Right renal cortex interstitium (tissue), 3 donors: Measurements from ENCODE around the gene KSR2. TPM values are rescaled to one million over a fixed set of nuclear protein-coding genes. Genes with fewer than 3 reads are reported as not detected.

Source experiments
- DNase-seq, 3 donors: peaks; one replicate each; pipeline ENCODE4 v3.0.0-alpha.2; 2013; ENCODE audit warnings: low read depth in 3 of 3, low spot score in 2 of 3
- polyA plus RNA-seq, 3 donors: library from polyadenylated mRNA; unstranded; fragments of 120-200 nt; gene quantifications; one replicate each; pipeline ENCODE4 v1.2.1, GENCODE V29; 2013; ENCODE audit not compliant: insufficient read length in 3 of 3

The KSR2 gene
- polyA plus RNA-seq, 3 donors, result 0.75 to 0.89 (median 0.89) TPM

DNA sequence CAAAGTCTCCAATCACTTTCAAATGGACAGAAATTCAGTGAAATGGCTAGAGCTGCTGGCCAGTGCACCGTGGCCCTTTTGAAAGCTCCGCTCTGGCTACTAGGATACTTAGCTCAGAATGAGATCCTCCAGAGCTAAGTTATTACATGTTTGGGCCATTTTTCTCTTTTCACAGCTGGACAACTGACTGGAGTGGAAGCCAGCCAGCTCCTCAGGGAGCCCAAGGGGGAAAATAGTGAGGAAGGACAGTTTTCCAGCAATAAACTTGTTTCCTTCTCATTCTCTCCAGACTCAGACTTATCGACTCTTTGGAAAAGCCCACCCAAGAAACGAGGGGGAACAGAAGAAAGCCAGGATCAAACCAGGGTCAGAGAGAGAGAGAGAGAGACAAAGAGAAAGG lies 266.0 kb downstream of the KSR2 start:
- DNase-seq, result no peak

DNA sequence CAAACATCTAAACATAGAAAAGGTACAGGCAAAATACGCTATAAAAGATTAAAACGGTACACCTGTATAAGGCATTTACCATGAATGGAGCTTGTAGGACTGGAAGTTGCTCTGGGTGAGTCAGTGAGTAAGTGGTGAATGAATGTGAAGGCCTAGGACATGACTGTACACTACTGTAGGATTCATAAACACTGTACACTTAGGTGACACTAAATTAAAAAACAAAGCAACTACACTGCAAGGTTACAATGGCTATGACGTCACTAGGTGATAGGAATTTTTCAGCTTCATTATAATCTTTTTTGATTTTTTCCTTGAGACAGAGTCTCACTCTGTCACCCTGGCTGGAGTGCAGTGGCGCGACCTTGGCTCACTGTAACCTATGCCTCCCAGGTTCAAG lies 269.2 kb downstream of the KSR2 start:
- no peak for DNase-seq

DNA sequence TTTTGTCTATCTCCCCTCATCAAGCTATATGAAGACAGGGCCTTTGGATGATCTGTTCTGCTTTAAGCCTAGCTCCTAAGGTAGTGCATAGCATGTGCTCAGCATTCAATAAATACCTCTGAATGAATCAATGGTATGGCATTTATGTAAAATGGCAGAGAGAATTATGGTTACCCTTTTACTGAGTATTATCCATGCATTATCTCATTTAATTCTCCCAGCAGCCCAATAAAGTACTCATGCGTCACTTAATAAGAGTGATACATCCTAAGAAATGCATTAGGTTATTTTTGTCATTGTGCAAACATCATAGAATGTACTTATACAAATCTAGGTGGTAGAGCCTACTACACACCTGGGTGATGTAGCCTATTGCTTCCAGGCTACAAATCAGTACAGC lies 269.7 kb downstream of the KSR2 start:
- DNase-seq, result no peak

DNA sequence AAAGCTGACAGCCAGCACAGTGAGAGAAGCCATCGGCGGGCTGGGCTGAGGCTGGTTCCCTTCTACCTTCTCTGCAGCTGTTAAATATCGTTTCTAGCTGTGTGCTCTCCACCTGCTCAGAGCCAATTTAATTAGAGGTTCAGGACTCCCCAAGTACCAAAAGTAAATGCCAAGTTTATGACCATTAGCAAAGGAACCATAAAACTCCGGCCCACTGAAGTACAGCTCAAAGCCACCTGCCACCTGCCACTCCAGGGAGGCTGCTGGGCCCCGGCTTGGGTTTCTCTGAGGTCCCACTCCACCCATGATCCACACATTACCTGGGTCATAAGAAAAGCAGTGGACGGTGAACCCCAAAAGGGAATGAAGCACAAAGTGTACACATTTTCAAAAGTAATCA lies 272.8 kb downstream of the KSR2 start:
- no peak for DNase-seq

DNA sequence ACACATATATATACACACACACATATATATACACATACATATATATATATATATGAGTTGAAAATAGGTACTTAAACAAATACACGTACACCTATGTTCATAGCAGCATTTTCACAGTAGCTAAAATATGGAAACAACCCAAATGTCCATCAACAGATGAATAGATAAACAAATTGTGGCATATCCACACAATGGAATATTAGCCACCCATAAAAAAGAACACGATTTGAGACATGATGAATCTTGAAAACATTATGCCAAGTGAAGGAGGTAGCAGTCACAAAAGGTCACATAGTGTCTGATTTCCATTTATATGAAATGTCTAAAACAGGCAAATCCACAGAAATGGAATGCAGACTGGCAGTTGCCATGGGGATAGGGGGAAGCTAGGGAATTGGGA lies 276.3 kb downstream of the KSR2 start:
- no peak for DNase-seq

DNA sequence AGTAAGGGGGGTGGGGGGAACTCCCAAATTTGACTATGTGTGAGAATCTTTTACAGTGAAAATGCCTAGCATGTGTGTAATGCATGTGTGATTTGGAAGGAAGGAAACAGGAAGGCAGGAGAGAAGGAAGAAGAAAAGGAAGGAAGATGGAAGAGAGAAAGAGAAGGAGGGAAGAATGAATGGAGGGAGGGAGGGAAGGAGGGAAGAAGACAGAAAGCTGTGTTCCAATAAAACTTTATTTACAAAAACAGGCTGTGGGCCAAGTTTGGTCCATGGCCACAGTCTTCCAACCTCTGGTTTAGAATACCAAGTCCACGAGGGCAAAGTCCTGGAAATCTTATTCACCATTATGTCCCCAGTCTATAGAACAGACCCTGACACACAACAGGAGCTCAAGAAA lies 278.9 kb downstream of the KSR2 start:
- DNase-seq, result no peak

DNA sequence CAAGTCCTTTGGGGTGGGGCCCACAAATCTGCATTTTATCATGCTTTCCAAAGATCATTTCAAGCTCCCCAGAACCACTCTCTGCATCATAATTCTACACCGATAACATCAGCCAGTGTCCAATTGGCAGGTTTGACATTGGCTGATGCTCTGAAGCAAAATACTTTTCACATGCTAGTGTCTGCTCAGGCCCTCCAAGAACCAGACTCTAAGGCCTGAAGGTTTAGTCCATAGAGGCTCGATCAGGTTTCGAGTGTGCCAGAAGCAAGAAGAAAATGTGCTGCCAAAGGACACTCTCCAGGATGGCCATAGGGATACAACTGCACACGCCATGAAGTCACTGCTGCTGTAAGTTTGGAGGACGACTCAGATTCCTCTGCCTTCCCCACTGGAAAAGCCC lies 280.3 kb downstream of the KSR2 start:
- DNase-seq, result no peak

DNA sequence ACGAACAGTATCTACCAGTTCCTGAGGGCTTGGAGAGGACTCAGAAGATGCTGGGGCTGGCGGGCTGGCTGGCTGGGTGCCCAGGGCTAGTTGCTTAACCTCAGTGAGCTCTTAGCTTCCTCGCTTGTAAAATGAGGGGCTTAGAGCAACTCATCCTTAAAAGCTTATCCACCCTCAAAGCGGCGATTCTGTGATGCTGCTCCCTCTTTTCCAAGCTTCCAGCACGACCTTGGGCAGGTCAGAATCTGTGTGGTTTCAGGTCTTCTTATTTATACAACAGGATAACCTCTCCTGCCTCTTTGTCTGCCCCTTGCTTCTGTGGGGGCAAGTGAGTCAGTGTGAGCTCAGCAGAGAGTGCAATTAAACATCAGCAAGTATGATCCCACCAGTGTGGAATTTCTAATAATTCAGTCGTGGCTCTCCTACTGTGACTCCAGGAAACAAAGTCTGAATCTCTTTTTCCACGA lies 281.8 kb downstream of the KSR2 start:
- DNase-seq, result no peak

DNA sequence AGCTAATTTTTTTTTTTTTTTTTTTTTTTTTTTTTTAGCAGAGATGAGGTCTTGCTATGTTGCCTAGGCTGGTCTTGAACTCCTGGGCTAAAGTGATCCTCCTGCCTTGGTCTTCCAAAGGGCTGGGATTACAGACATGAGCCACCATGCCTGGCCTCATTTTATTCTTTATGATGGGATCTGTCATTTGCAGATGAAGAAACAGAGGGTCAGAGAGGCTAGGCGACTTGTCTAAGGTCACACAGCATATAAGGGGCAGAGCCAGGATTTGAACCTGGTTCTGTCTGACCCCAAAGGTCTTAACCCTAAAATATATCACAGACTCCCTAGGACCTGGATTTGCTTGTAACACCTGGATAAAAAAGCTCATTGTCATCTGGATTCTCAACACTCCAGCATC lies 282.6 kb downstream of the KSR2 start:
- no peak for DNase-seq

DNA sequence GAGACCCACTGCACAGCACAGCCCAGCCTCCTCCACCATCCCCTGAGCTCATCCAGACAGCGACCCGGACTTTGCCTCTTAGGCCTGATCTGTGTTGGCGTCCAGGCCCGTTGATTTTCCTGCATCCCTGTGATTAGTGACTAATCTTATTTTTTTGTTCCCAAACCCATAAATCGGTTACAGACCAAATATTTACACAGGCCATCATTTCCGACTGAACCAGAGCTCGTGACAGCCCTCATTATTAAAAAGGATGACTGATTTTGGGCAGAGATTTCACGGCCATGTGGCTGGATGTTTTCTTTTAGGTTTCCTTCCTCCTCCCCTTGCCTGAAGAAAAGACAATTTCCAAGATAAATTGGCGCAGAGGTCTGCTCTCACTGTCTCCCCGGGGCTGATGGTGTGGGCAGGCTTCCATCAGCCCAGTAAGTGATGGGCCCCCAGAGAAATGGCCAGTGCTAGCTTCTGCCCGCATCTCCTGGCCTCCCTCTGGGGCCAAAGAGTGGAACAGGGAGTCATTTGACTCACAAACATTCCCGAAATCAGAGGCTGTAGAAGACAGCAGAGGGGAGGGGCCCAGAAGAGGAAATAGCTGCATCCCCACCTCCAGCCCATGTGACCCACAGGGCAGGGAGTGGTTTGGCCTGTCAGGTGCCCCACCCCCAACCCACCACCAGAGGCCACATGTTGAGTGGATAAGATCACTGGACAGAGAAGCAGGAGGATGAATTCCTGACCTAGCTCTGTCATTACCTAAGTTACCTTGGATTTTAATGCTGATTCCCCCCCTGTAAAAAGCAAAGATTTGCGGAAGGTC lies 283.5 kb downstream of the KSR2 start:
- DNase-seq, result no peak

DNA sequence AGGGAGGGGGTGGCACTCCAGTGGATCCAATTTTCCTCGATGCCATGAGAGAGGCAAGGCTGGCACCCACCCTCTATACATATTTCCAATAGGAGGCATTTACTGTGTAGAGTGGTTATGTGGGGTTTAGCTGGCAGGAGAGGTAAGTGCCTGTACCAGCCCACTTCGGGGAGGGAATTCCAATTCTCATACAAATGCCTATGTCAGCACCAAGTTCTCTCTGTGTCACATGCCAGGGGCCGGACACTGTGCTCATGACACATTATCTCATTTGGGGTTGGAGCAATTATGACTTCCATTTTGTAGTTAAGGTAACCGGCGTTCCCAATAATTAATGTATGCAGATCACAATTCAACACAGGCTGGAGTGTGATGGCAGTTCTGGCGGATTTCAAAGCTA lies 284.3 kb downstream of the KSR2 start:
- no peak for DNase-seq

DNA sequence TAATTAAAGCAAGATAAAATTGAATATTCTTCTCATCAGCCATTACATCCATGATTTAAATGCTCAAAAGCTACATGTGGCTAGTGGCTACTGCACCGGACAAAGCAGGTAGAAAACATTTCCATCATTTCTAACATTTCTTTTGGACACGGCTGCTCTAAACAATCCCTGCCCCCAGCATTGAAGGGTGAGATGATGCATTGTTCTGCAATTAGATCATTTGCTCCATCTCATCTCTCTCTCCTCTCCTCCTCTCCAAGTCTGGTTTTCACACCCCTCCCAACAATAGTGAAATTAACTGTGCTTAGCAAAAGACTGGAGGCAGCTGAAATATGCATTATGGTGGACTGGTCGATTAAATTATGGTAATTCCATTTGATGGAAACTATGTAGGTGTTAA lies 288.5 kb downstream of the KSR2 start:
- DNase-seq, result no peak

DNA sequence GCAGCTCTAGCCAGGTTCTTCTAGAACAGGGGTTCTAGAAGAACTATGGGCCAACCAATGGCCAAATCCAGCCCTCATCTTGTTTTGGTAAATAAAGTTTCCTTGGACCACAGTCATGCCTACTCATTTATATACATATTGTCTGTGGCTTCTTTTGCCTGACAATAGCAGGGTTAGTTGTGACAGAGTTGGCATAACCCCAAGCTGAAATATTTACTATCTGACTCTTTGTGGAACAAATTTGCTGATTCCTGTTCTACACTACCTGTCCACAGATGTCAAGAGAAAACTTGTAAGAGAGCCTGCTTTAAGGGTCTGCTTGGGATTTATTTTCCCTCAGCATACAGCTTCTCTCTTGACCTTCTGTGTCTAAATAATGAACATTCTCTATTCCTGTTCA lies 289.0 kb downstream of the KSR2 start:
- no peak for DNase-seq

DNA sequence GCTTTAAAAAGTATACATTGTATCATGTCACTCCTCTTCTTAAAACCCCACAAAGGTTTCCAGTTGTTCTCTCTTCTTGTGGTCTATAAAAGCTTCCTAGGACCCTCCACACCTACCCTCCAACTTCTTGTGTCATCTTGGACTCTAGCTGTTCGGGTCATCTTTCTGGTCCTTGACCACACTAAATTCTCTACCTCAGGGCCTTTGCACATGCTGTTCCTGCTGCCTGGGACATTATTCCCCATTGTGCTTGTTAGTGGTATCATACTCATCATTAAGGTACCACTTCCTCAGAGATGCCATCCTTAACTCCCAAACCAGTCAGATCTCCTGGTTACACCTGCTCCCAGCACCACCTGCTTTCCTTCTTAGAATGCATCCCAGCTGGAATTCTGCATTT lies 294.0 kb downstream of the KSR2 start:
- DNase-seq, result no peak

DNA sequence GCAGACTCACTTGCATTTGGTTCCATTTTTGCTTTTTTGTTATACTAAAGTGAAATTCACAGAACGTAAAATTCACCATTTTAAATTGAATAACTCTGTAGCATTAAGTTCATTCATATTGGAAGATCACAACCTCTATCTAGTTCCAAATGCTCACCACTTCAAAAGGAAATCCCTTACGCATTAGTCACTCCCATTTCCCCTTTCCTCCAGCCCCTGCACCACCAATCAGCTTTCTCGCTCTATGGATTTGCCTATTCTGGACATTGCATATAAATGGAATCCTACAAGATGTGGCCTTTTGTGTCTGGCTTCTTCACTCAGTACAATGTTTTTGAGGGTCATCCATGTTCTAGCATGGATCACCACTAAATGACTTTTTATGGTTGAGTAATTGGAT lies 294.5 kb downstream of the KSR2 start:
- DNase-seq, result no peak

DNA sequence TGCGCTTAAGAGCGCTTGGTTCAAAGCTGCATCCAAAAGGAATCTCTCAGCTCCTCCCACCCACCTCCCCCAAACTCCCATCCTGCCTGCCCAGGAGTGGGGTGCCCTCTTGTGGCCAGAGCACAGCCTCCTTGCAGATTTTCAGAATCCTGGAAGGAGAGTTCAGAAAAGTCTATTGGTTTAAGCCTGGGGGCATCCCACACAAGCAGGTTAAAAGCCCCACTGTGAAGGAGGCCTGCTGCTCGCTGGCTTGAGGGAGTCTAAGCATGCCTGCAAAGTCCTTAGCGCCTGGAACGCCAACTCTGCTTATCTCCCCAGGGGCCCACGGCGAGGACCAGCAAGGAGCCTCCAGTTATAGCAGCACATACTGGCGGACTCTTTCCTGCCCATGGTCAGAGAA lies 297.1 kb downstream of the KSR2 start:
- no peak for DNase-seq

DNA sequence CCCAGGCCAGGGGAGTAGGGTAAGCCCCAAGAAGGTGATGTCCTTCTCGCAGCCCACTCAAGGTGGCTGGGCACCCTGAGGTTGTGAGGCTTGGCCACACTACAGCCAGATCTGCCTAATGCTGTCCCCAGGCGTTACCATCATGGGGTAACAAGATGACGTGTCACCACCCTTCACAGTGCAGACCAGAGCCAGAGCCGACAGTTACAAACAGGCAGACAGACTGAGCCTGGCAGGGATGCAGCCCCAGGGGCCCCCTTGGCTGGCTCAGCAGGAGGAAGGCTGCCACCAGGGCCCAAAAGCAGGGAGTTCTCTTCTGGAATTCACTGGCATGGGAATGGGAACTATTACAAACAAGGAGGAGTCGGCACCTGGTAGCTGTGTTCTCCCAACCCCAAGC lies 304.6 kb downstream of the KSR2 start:
- DNase-seq, result no peak

DNA sequence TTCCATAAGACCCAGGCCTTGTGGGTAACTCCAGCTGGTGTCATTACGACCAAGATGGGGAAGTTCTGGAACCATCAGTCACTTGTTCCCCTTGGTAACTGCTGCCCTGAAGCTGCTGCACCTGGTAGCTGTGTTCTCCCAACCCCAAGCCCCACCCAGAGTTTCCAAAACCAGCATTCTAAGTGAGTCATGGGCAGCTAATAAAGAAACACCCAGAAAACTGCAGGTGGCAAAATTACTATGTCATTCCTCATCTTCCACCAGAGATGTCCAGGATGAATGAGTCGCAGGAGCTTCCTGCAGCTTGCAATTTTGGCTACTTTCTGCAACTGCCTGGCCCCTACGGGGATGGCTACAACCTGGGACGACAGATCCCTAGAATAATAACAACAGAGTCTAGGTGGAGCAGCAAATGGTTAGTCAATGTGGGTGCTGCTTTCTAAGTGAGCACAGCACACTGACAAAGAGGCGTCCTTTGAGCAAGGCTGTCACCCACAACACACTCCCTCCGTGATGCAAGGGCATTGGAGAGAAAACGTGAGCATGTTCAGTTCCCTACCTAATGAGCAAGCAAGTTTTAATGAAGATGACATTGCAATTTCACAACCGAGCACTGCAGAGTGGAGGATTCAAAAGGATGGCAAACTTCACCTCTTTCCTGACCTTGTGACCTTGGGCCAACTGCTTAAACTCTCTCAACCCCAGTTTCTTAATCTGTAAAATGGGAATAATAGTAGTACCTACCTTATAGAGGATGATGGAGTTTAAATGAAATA lies 306.0 kb downstream of the KSR2 start:
- DNase-seq, result no peak

DNA sequence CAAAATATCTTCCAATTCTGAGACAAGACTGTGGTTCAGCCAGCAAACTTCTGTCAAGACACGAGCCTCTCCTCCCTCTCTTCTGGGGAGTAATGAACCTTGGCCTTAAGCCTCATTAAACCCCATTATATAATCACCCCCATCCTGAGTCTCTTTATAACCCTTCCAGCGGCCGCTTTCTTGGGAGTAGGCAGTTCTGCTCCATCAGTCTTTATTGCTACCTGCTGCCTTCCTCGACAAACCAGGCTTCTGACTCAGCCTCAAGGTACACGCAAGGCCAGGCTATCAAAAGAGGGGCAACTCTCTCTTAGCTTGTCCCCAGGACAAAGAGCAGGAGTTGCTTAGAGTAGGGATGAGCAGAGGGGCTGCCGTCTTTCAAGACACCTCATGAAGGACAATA lies 306.6 kb downstream of the KSR2 start:
- no peak for DNase-seq

DNA sequence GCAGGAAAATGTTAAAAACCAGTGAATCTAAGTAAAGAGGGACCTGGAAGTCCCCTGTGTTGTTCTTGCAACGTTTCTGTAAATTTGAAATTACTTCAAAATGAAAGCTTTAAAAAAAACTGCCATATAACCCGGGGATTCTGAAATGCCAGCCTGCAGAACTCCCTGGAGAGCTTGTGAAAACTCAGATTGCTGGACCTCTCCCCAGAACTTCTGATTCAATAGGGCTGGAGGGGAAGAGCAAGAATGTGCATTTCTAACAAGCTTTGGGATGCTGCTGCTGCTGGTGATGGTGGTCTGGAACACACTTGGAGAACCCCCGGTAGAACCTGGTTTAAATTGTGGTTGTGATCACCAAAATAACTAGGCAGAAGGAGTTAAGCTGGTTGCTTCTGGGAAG lies 307.3 kb downstream of the KSR2 start:
- no peak for DNase-seq

DNA sequence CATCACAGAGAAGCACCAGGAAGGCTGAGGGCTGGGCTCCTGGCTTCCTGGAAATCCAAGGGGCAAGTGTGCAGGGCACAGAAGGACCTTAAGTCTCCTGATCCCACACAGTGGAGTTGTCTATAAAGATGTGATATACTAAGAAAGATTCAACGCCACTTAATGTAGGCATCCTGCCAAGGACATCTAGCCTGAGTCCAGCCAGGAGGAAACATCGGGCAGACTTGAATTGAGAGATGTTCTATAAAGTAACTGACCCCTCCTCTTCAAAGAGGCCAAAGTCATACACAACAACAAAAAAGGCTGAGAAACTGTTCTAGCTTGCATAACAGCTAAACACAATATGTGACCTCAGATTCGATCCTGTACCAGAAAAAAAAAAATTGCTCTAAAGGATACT lies 307.9 kb downstream of the KSR2 start:
- DNase-seq, result no peak

DNA sequence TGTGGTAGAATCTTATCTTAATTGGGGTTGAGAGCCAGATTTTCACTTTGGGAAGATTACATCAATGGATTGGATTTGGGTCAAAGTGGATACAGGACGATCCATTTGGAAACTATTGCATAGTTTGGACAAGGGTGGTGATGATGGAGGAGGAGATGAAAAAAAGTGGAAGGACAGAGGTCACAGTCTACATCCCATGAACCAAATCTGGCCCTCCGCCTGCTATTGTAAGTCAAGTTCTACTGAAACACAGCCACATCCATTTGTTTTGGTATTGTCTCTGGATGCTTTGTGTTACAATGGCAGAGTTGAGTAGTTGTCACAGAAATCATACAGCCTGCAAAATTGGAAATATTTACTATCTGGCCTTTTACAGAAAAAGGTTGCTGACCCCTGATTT lies 310.6 kb downstream of the KSR2 start:
- no peak for DNase-seq
